HUES6 (cell line): ENCODE measurements around the gene SEMA4C.
A peak's percentile ranks its signal among the peaks of the same experiment; 100 is the strongest.

Experiments used
- H3K27ac ChIP-seq: 2 replicates; pipeline ENCODE4 v1.7.0; 2013; ENCODE audit warnings: low read depth, mild to moderate bottlenecking, low read length, inconsistent platforms
- H3K27me3 ChIP-seq: 2 replicates; pipeline ENCODE4 v1.6.1; 2013; ENCODE audit warnings: low read length; ENCODE audit not compliant: control insufficient read depth, insufficient read depth
- H3K36me3 ChIP-seq: 2 replicates; pipeline ENCODE4 v1.6.1; 2013; ENCODE audit warnings: low read length; ENCODE audit not compliant: control insufficient read depth, insufficient read depth
- H3K4me1 ChIP-seq: 2 replicates; pipeline ENCODE4 v1.6.1; 2013; ENCODE audit warnings: low read length; ENCODE audit not compliant: control insufficient read depth, insufficient read depth
- H3K4me3 ChIP-seq: 2 replicates; pipeline ENCODE4 v1.5.1; 2013; ENCODE audit warnings: low read depth, low read length
- H3K9ac ChIP-seq: one replicate; pipeline ENCODE4 v1.6.1; 2013; ENCODE audit warnings: mild to moderate bottlenecking, low read length
- H3K9me3 ChIP-seq: 2 replicates; pipeline ENCODE4 v1.6.1; 2013; ENCODE audit warnings: low read depth, low read length; ENCODE audit not compliant: control insufficient read depth, insufficient read depth

SEMA4C gene

GRCh38 chr2:96816127-96816835, 53.6 kb downstream of the SEMA4C start, which contains the start of gene CNNM3:
CNNM3 (plus strand) TSS chr2:96816268; CDS start chr2:96816278, 10 bp downstream.
- Histone ChIP-seq H3K4me1 (peaks cover 33% of the 10 kb centered on the region), H3K27me3 (peaks cover 10% of the 10 kb centered on the region; the same call in 1 of the 2 replicates), H3K4me3 (peak within 1 kb of the TSS; percentile 94), H3K36me3 (peaks cover 19% of the 10 kb centered on the region), H3K27ac (peak within 1 kb of the TSS; percentile 22; the same call in 1 of the 2 replicates), H3K9me3 (no peaks in the 10 kb centered on the region), H3K9ac (peak within 1 kb of the TSS; percentile 80)

DNA sequence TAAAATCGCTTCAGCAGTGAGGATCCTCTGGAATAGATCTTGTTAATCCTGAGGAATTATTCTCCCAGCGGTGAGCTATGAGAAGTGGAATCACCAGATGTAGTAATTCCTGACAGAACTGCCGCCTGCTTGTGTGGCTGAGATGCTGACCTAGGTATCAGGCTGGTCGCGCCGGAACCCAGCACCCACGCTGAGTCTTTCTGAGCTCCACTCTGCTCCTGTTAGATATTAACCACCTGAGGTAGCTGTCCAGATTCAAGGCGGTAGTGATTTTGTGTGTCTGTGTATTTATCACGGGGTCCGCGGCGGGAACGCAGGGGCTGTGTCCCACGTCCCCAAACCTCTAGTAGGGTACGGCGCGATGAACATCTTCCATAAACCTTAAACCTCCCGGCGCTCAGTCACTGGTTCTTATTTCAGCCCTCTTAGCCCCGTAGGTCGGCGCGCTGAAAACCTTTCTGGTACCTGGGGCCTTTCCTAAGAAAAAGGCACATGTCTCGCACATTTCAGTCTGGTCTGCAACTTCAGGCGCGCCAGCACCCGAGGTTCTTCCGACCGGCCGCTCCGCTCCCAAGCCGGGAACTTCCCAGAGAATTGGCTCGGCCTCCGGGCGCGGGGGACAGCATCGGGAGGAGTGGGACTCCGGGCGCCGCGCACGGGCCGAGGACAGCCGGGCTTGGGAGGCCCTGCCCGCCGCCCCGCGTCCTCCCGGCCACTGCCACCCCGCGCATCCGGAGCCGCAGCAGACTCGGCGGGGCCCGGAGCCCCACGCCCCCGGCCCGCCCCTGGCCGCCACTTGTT, 54.4 kb downstream of the SEMA4C start:
- H3K27me3 ChIP-seq = peaks cover 10% of the 10 kb centered on the region; the same call in 1 of the 2 replicates
- peak overlapping the region; percentile 94 for H3K4me3 ChIP-seq
- H3K9ac ChIP-seq = peak overlapping the region; percentile 35
- H3K9me3 ChIP-seq = no peaks in the 10 kb centered on the region
- peaks cover 13% of the 10 kb centered on the region for H3K36me3 ChIP-seq
- H3K4me1 ChIP-seq = peaks cover 33% of the 10 kb centered on the region
- no peak overlapping the region for H3K27ac ChIP-seq

- Histone ChIP-seq H3K4me3 (no peak overlapping the region), H3K36me3 (peaks cover 10% of the 10 kb centered on the region), H3K9ac (no peak overlapping the region), H3K27ac (no peak overlapping the region), H3K9me3 (no peaks in the 10 kb centered on the region), H3K4me1 (peaks cover 14% of the 10 kb centered on the region), H3K27me3 (peaks cover 10% of the 10 kb centered on the region; the same call in 1 of the 2 replicates)
These were observed 56.2 kb downstream of the SEMA4C start for GRCh38 chr2:96813656-96814055.

DNA sequence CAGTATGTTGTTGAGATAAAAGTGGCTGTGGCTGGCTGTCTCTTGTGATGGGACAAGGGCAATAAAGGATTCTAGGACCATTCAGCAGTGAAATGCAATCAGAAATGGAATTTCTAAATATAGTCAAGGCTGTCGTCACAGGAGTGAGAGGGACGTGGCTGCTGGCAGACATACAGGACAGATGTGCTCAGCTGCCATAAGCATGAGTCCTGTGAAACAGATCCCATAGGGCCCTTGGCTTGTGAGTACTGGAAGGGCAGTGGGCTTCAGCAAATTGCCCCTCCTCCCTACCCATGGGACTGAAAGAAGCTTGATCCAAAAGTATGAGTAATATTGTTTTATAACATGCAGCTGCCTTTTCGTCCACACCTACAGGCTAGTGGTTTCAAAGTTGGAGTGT, 58.0 kb downstream of the SEMA4C start:
- H3K9me3 ChIP-seq = no peaks in the 10 kb centered on the region
- H3K27me3 ChIP-seq = no peaks in the 10 kb centered on the region
- H3K36me3 ChIP-seq = peaks cover 7% of the 10 kb centered on the region; the same call in 1 of the 2 replicates
- H3K4me3 ChIP-seq = no peak overlapping the region
- H3K27ac ChIP-seq = no peak overlapping the region
- H3K4me1 ChIP-seq = no peaks in the 10 kb centered on the region
- no peak overlapping the region for H3K9ac ChIP-seq

DNA sequence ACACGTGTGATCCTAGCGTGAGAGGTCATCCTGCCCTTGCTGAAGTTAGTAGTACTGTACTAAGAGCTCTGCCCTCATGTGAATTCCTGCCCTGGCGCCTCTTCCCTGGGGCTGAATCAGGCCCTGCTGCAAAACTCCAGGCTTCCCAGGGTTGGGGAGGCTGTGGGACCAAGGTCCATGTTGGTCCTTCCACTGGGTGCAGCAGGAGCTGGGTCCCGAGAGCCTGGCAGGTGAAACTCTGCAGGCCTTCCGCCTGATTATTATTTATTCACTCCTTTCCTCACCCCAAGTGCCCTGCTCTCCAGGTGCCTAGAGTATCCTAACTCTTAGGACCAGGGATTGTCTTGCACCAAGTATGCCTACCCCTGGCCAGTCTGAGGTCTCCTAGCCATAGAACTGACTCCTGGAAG, 59.1 kb downstream of the SEMA4C start:
- Histone ChIP-seq H3K36me3 (peaks cover 7% of the 10 kb centered on the region; the same call in 1 of the 2 replicates), H3K4me3 (no peak overlapping the region), H3K27ac (no peak overlapping the region), H3K4me1 (no peaks in the 10 kb centered on the region), H3K9me3 (no peaks in the 10 kb centered on the region), H3K9ac (no peak overlapping the region), H3K27me3 (no peaks in the 10 kb centered on the region)

- Histone ChIP-seq H3K4me1 (no peaks in the 10 kb centered on the region), H3K9me3 (no peaks in the 10 kb centered on the region), H3K27me3 (no peaks in the 10 kb centered on the region), H3K9ac (no peak overlapping the region), H3K4me3 (no peak overlapping the region), H3K36me3 (peaks cover 7% of the 10 kb centered on the region; the same call in 1 of the 2 replicates), H3K27ac (no peak overlapping the region)
These were observed 59.7 kb downstream of the SEMA4C start for GRCh38 chr2:96809951-96810782.
